ENCODE results near the gene SELENOS. TPM values are rescaled to one million over a fixed set of nuclear protein-coding genes. Genes with fewer than 3 reads are reported as not detected.

Gene SELENOS
- total RNA-seq, 4 donors from 2014 or later: 14.0 to 119 (median 103) TPM

GRCh38 chr15:101276501-101277037, 716 bp downstream of the SELENOS start:
- peak in 5 of 6 experiments; percentile 26 to 47 (median 46) for TF ChIP-seq CTCF (IDR thresholded peaks at IDR 0.05)
- no peak for TF ChIP-seq POLR2A (IDR thresholded peaks at IDR 0.05)
- peaks cover 2 to 26% (median 6%) of the 10 kb centered on the region in 4 donors for H3K4me1 ChIP-seq
- H3K27me3 ChIP-seq: no peaks in the 10 kb centered on the region
- peaks cover 0 to 52% (median 0%) of the 10 kb centered on the region in 3 donors for H3K36me3 ChIP-seq
- no peaks in the 10 kb centered on the region for H3K9me3 ChIP-seq
- peak overlapping the region; percentile 87 to 99 (median 92) for H3K27ac ChIP-seq
- H3K4me3 ChIP-seq: peak overlapping the region; percentile 70 to 99 (median 92)
- no peak for DNase-seq

- Histone ChIP-seq H3K4me3 (no peak overlapping the region), H3K27me3 (no peaks in the 10 kb centered on the region), H3K36me3 (peaks cover 0 to 56% (median 0%) of the 10 kb centered on the region in 3 donors), H3K9me3 (no peaks in the 10 kb centered on the region), H3K27ac (no peak overlapping the region), H3K4me1 (peaks cover 2 to 16% (median 6%) of the 10 kb centered on the region in 4 donors)
- no peak for DNase-seq
- TF ChIP-seq CTCF (IDR thresholded peaks at IDR 0.05): no peak
- TF ChIP-seq POLR2A (IDR thresholded peaks at IDR 0.05): no peak
Measured at GRCh38 chr15:101275018-101275417, 2.3 kb downstream of the SELENOS start.

GRCh38 chr15:101273534-101273933, 3.8 kb downstream of the SELENOS start:
- H3K36me3 ChIP-seq: peaks cover 0 to 62% (median 0%) of the 10 kb centered on the region in 3 donors

GRCh38 chr15:101272584-101272983, 4.7 kb downstream of the SELENOS start:
- H3K27ac ChIP-seq: no peak overlapping the region
- peaks cover 0 to 62% (median 0%) of the 10 kb centered on the region in 3 donors for H3K36me3 ChIP-seq
- no peak overlapping the region for H3K4me3 ChIP-seq
- no peaks in the 10 kb centered on the region for H3K9me3 ChIP-seq
- DNase-seq: no peak
- H3K27me3 ChIP-seq: no peaks in the 10 kb centered on the region
- peaks cover 0 to 10% (median 3%) of the 10 kb centered on the region in 4 donors for H3K4me1 ChIP-seq
- TF ChIP-seq CTCF (IDR thresholded peaks at IDR 0.05) (no peak), POLR2A (IDR thresholded peaks at IDR 0.05) (no peak)

More at GRCh38 chr15:101273534-101273933, 3.8 kb downstream of the SELENOS start:
- no peak for TF ChIP-seq POLR2A (IDR thresholded peaks at IDR 0.05)
- no peak for TF ChIP-seq CTCF (IDR thresholded peaks at IDR 0.05)
- H3K27me3 ChIP-seq: no peaks in the 10 kb centered on the region
- no peak overlapping the region for H3K27ac ChIP-seq
- no peak for DNase-seq
- no peaks in the 10 kb centered on the region for H3K9me3 ChIP-seq
- peaks cover 2 to 16% (median 6%) of the 10 kb centered on the region in 4 donors for H3K4me1 ChIP-seq
- H3K4me3 ChIP-seq: no peak overlapping the region

- Histone ChIP-seq H3K4me1 (no peaks in the 10 kb centered on the region), H3K4me3 (no peak overlapping the region), H3K27ac (no peak overlapping the region), H3K27me3 (no peaks in the 10 kb centered on the region), H3K9me3 (no peaks in the 10 kb centered on the region), H3K36me3 (peaks cover 0 to 51% (median 0%) of the 10 kb centered on the region in 3 donors)
- TF ChIP-seq POLR2A (IDR thresholded peaks at IDR 0.05) (no peak), CTCF (IDR thresholded peaks at IDR 0.05) (peak in 2 of 6 experiments; percentile 31 to 32)
- no peak for DNase-seq
Measured at GRCh38 chr15:101269479-101270223, 7.6 kb downstream of the SELENOS start.
